Skeletal muscle satellite cell (primary cell): Measurements from ENCODE around the gene MAN1A1.

Experiments used
- H3K27me3 ChIP-seq: 2 replicates; pipeline ENCODE4 v1.7.0; 2013; ENCODE audit warnings: low read length; ENCODE audit not compliant: control insufficient read depth, insufficient read depth
- H3K36me3 ChIP-seq: 2 replicates; pipeline ENCODE4 v1.7.0; 2013; ENCODE audit warnings: mild to moderate bottlenecking, control low read depth, low read length; ENCODE audit not compliant: insufficient read depth
- H3K4me1 ChIP-seq: 2 replicates; pipeline ENCODE4 v1.7.0; 2013; ENCODE audit warnings: low read length; ENCODE audit not compliant: control insufficient read depth, insufficient read depth
- H3K4me2 ChIP-seq: 2 replicates; pipeline ENCODE4 v1.7.0; 2013; ENCODE audit warnings: mild to moderate bottlenecking, low read length
- H3K4me3 ChIP-seq: 2 replicates; pipeline ENCODE4 v1.7.0; 2013; ENCODE audit warnings: low read length
- H3K9ac ChIP-seq: 2 replicates; pipeline ENCODE4 v1.7.0; 2013; ENCODE audit warnings: mild to moderate bottlenecking, low read depth, low read length, moderate library complexity
- H3K9me3 ChIP-seq: replicated peaks from 2 replicates; pipeline ENCODE4 v1.7.0; 2013; ENCODE audit warnings: mild to moderate bottlenecking, control low read depth, low read length

Gene MAN1A1

GRCh38 chr6:119278625-119279024 lies 70.9 kb downstream of the MAN1A1 start:
- Histone ChIP-seq H3K36me3 (no peaks in the 10 kb centered on the region), H3K4me3 (no peak overlapping the region), H3K27me3 (no peaks in the 10 kb centered on the region), H3K4me2 (no peak overlapping the region), H3K4me1 (peaks cover 47% of the 10 kb centered on the region), H3K9me3 (no peaks in the 10 kb centered on the region), H3K9ac (no peak overlapping the region)

DNA sequence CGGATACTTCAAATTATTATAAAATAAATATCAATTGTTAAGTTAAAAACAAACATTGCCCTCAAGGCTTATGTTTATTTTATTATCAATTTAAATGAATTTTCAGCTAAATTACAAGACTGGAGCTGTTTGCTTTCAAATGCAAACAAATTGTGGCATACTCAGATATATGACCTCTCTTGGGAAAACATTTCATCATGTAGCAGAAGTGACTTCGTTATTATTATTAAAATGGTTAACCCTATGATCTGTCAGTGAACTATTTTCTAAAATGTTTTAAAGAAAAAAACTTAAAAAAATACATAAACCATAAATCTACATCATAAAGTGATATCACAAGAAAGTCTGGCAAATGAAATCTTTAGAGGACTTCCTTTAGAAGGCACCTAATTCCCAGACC lies 72.5 kb downstream of the MAN1A1 start:
- Histone ChIP-seq H3K36me3 (no peaks in the 10 kb centered on the region), H3K9ac (no peak overlapping the region), H3K27me3 (no peaks in the 10 kb centered on the region), H3K4me1 (peaks cover 40% of the 10 kb centered on the region), H3K4me2 (no peak overlapping the region), H3K4me3 (no peak overlapping the region), H3K9me3 (no peaks in the 10 kb centered on the region)

DNA sequence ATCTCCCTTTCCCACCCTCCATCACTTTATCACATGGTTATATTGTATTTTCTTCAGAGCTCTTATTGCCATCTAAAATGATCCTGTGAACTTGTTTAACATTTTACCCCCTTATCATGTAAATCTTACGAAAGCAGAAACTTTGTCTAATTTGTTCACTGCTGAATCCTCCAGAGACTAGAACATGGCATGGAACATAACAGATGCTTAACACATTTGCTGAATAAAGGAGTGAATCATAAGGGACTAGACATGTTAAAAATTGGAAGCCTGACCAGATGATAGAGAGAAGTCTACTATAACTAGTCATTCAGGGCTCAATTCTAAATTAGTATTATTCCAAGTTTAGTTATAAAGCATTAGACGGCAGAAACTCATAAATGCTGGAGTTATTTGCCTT lies 73.3 kb downstream of the MAN1A1 start:
- Histone ChIP-seq H3K4me3 (no peak overlapping the region), H3K4me1 (peaks cover 38% of the 10 kb centered on the region), H3K9ac (no peak overlapping the region), H3K36me3 (no peaks in the 10 kb centered on the region), H3K9me3 (no peaks in the 10 kb centered on the region), H3K27me3 (no peaks in the 10 kb centered on the region), H3K4me2 (no peak overlapping the region)

DNA sequence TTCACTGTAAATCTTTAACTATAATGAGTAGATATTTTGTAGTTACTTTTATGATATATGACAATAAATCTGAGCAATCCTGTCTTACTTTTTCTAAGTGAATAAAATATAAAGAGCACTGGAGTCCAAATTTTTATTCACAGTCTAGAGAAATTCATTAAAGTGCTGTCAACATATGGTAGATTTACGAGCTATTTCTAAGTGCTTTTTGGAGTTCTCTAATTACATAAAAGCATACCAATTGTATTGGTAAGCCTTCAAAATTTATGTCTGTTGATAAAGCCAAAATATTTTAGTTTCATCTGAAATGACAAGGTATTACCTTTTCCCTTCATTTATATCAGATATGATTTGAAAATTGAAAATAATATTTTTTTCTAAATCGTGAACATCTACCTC lies 75.4 kb downstream of the MAN1A1 start:
- H3K36me3 ChIP-seq: no peaks in the 10 kb centered on the region
- H3K4me3 ChIP-seq: no peak overlapping the region
- no peak overlapping the region for H3K4me2 ChIP-seq
- peaks cover 22% of the 10 kb centered on the region for H3K4me1 ChIP-seq
- H3K27me3 ChIP-seq: no peaks in the 10 kb centered on the region
- H3K9ac ChIP-seq: no peak overlapping the region
- H3K9me3 ChIP-seq: peaks cover 8% of the 10 kb centered on the region

- Histone ChIP-seq H3K4me2 (no peak overlapping the region), H3K9ac (no peak overlapping the region), H3K4me3 (no peak overlapping the region), H3K36me3 (no peaks in the 10 kb centered on the region), H3K27me3 (no peaks in the 10 kb centered on the region), H3K9me3 (peaks cover 8% of the 10 kb centered on the region), H3K4me1 (peaks cover 22% of the 10 kb centered on the region)
These were observed 76.0 kb downstream of the MAN1A1 start for GRCh38 chr6:119273272-119274196.

DNA sequence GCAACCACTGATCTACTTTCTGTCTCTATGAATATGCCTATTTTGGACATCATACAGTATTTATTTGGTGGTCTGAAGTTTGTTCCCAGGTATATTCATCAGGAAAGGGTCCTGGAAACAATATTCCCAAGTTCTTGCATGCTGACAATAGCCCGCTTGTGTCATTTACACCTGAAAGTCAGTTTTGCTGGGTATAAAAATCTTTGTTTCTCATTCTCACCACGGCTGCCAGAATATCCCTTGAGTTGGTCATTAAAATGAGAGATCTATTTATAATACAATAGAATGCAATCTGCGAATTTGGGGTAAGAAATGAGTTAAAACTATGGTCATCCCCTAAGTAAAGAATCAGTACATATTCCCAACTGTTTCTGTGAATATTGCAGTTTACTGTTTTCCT lies 79.0 kb downstream of the MAN1A1 start:
- Histone ChIP-seq H3K9ac (no peak overlapping the region), H3K36me3 (no peaks in the 10 kb centered on the region), H3K4me1 (peaks cover 9% of the 10 kb centered on the region), H3K4me3 (no peak overlapping the region), H3K9me3 (peaks cover 8% of the 10 kb centered on the region), H3K27me3 (no peaks in the 10 kb centered on the region), H3K4me2 (no peak overlapping the region)

DNA sequence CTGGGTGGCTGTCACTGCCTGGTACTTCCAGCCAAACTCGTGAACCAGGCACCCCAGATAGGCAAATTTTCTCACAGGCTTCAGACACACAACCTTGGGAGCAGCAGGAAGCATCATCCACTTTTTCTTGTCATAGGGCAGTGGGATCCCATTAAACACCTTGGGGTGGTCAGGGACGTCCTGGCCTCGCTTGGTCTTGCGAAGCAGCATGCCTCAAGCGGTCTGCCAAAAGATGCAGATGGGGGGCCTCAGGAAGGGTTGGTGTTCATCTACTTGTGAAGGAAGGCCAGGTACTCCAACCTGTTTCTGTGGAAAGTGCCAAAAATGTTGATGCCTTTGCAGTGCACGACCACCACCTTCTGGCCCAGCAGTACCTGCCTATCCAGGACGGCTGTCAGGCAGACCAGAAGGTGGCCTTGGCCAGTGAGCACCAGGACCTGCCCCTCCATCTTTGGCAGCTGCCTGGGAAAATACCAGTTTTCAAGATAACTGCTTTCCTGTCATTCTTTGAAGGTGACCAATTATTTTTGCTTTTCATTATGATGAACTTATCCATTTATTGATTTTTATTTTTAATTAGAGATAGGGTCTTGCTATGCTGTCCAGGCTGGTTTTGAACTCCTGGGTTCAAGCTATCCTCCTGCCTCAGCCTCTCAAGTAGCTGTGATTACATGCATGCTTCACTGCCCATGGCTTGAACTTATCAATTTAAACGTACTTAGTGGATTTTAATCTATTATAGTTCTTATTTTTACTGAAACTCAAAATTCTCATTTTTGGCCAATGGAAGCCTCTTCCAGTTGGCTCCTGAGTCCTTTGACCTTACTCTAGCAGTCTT lies 80.1 kb downstream of the MAN1A1 start:
- no peak overlapping the region for H3K4me3 ChIP-seq

GRCh38 chr6:119267126-119267905 lies 82.2 kb downstream of the MAN1A1 start:
- H3K9ac ChIP-seq: no peak overlapping the region
- H3K4me3 ChIP-seq: no peak overlapping the region
- H3K36me3 ChIP-seq: no peaks in the 10 kb centered on the region
- no peak overlapping the region for H3K4me2 ChIP-seq
- H3K27me3 ChIP-seq: no peaks in the 10 kb centered on the region
- no peaks in the 10 kb centered on the region for H3K4me1 ChIP-seq
- H3K9me3 ChIP-seq: peaks cover 8% of the 10 kb centered on the region

More for the DNA sequence above, 80.1 kb downstream of the MAN1A1 start:
- Histone ChIP-seq H3K36me3 (no peaks in the 10 kb centered on the region), H3K9me3 (peaks cover 8% of the 10 kb centered on the region), H3K4me1 (peaks cover 9% of the 10 kb centered on the region), H3K27me3 (no peaks in the 10 kb centered on the region), H3K4me2 (no peak overlapping the region), H3K9ac (no peak overlapping the region)

DNA sequence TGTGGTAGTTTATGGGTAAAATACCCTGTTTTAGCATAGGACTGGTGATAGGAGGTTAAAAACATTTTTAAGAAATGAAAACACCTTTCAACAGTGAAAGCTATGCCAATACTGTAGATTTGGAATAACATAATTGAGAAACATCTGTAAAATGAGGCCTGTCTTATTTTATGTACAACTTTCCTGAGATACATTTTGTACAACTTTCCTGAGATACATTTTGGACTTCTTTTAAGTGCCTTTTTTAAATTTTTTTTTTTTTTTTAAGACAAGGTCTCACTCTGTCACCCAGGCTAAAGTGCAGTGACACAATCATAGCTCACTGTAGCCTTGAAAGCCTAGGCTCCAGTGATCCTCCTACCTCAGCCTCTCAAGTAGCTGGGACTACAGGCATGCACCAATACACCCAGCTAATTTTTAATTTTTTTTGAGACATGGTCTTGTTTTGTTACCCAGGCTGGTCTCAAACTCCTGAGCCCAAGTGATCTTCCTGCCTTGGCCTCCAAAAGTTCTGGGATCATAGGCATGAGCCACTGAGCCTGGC lies 84.6 kb downstream of the MAN1A1 start:
- no peaks in the 10 kb centered on the region for H3K27me3 ChIP-seq
- H3K36me3 ChIP-seq: no peaks in the 10 kb centered on the region

GRCh38 chr6:119262612-119263011 lies 86.9 kb downstream of the MAN1A1 start:
- Histone ChIP-seq H3K4me2 (no peak overlapping the region), H3K4me3 (no peak overlapping the region), H3K9ac (no peak overlapping the region), H3K27me3 (no peaks in the 10 kb centered on the region), H3K36me3 (no peaks in the 10 kb centered on the region), H3K4me1 (peaks cover 6% of the 10 kb centered on the region), H3K9me3 (no peaks in the 10 kb centered on the region)

More for the DNA sequence above, 84.6 kb downstream of the MAN1A1 start:
- Histone ChIP-seq H3K9ac (no peak overlapping the region), H3K4me3 (no peak overlapping the region), H3K9me3 (no peaks in the 10 kb centered on the region), H3K4me1 (peaks cover 6% of the 10 kb centered on the region), H3K4me2 (no peak overlapping the region)

GRCh38 chr6:119261944-119262284 lies 87.6 kb downstream of the MAN1A1 start:
- Histone ChIP-seq H3K36me3 (no peaks in the 10 kb centered on the region), H3K27me3 (no peaks in the 10 kb centered on the region), H3K4me3 (no peak overlapping the region), H3K4me1 (peaks cover 6% of the 10 kb centered on the region), H3K4me2 (no peak overlapping the region), H3K9ac (no peak overlapping the region), H3K9me3 (no peaks in the 10 kb centered on the region)
